Upper lobe of right lung (tissue), 1 donor: Measurements from ENCODE around the gene USP34. TPM values are rescaled to one million over a fixed set of nuclear protein-coding genes. Genes with fewer than 3 reads are reported as not detected.

ENCODE experiments used
- ATAC-seq: fragments of 200-7000 bp; cut with Tn5 transposase; one replicate; pipeline ENCODE4 v1.9.1; 2020; ENCODE audit warnings: mild to moderate bottlenecking, moderate library complexity
- DNase-seq: peaks from one replicate; pipeline ENCODE4 v3.0.0-alpha.2; 2020
- H3K27ac ChIP-seq: fragments of 200-600 bp; one replicate; pipeline ENCODE4 v1.8.0; 2022
- H3K27me3 ChIP-seq: fragments of 200-600 bp; one replicate; pipeline ENCODE4 v1.8.0; 2022; ENCODE audit warnings: mild to moderate bottlenecking
- H3K36me3 ChIP-seq: fragments of 200-600 bp; one replicate; pipeline ENCODE4 v1.8.0; 2022
- H3K4me1 ChIP-seq: fragments of 200-600 bp; one replicate; pipeline ENCODE4 v1.8.0; 2022
- H3K4me3 ChIP-seq: fragments of 200-600 bp; one replicate; pipeline ENCODE4 v1.8.0; 2022; ENCODE audit warnings: mild to moderate bottlenecking
- H3K9me3 ChIP-seq: fragments of 200-600 bp; one replicate; pipeline ENCODE4 v1.8.0; 2022
- CTCF ChIP-seq: fragments of 200-600 bp; IDR thresholded peaks from one replicate; pipeline ENCODE4 v1.8.0; 2022; ENCODE audit warnings: antibody characterized with exemption
- intact Hi-C: fragments of 100-400 bp; cut with DNase I; formaldehyde crosslinking; loops from one replicate; pipeline ENCODE4 v1.11.0; 2022
- total RNA-seq: library from RNA; stranded (reverse); fragmentation: NEBNext Ultra II Directional; extraction: Animal tissue kit (Norgen Biotek cat#: 25700); gene quantifications from one replicate; pipeline ENCODE4 v1.2.1, GENCODE V29; 2021
- donor health status: DM: no; HTN: yes; CAD: no; lungs with severe emphysema.

The USP34 gene
- total RNA-seq, 1 donor from 2014 or later: 112 TPM

GRCh38 chr2:61218817-61219170 lies 252.1 kb downstream of the USP34 start:
- no peaks in the 10 kb centered on the region for H3K27me3 ChIP-seq
- ATAC-seq (no peak), DNase-seq (no peak)
- H3K9me3 ChIP-seq: no peaks in the 10 kb centered on the region
- intact Hi-C loops: no loop called here
- H3K4me1 ChIP-seq: no peaks in the 10 kb centered on the region
- H3K27ac ChIP-seq: no peak overlapping the region
- peaks cover 81% of the 10 kb centered on the region for H3K36me3 ChIP-seq
- no peak for TF ChIP-seq CTCF
- H3K4me3 ChIP-seq: no peak overlapping the region

- ATAC-seq: no peak
- H3K27ac ChIP-seq: no peak overlapping the region
Measured at GRCh38 chr2:61218076-61218816, 252.6 kb downstream of the USP34 start.

GRCh38 chr2:61214171-61214570 lies 256.7 kb downstream of the USP34 start:
- no peak for ATAC-seq
- intact Hi-C loops: no loop called here

More at GRCh38 chr2:61218076-61218816, 252.6 kb downstream of the USP34 start:
- no peaks in the 10 kb centered on the region for H3K27me3 ChIP-seq
- H3K9me3 ChIP-seq: no peaks in the 10 kb centered on the region
- no peaks in the 10 kb centered on the region for H3K4me1 ChIP-seq
- H3K36me3 ChIP-seq: peaks cover 78% of the 10 kb centered on the region
- TF ChIP-seq CTCF: no peak
- no peak for DNase-seq
- no peak overlapping the region for H3K4me3 ChIP-seq
- intact Hi-C loops: no loop called here

GRCh38 chr2:61210332-61210981 lies 260.4 kb downstream of the USP34 start:
- Histone ChIP-seq H3K4me3 (no peak overlapping the region), H3K4me1 (no peaks in the 10 kb centered on the region), H3K36me3 (peaks cover 63% of the 10 kb centered on the region), H3K27ac (no peak overlapping the region), H3K9me3 (no peaks in the 10 kb centered on the region), H3K27me3 (no peaks in the 10 kb centered on the region)
- TF ChIP-seq CTCF: no peak
- ATAC-seq: peak; percentile 77
- intact Hi-C loops: no loop called here
- no peak for DNase-seq

More at GRCh38 chr2:61214171-61214570, 256.7 kb downstream of the USP34 start:
- Histone ChIP-seq H3K4me3 (no peak overlapping the region), H3K4me1 (no peaks in the 10 kb centered on the region), H3K36me3 (peaks cover 56% of the 10 kb centered on the region), H3K9me3 (no peaks in the 10 kb centered on the region), H3K27me3 (no peaks in the 10 kb centered on the region), H3K27ac (no peak overlapping the region)
- no peak for TF ChIP-seq CTCF
- no peak for DNase-seq

GRCh38 chr2:61205132-61205531 lies 265.8 kb downstream of the USP34 start:
- Histone ChIP-seq H3K4me3 (no peak overlapping the region), H3K4me1 (no peaks in the 10 kb centered on the region), H3K36me3 (peaks cover 85% of the 10 kb centered on the region), H3K27ac (no peak overlapping the region), H3K9me3 (no peaks in the 10 kb centered on the region), H3K27me3 (no peaks in the 10 kb centered on the region)
- no peak for ATAC-seq
- no peak for TF ChIP-seq CTCF
- intact Hi-C loops: no loop called here
- DNase-seq: no peak
